MM.1S (cell line): ENCODE data around the gene BCDIN3D.

Source experiments
- DNase-seq: peaks from one replicate; pipeline ENCODE4 v3.0.0-alpha.2; 2015
- H2AFZ ChIP-seq: fragments of 300-600 bp; sonication (generic); 2 replicates; pipeline ENCODE4 v1.6.0; 2016; ENCODE audit warnings: antibody characterized with exemption, low read length
- H3F3A ChIP-seq: fragments of 300-600 bp; sonication (generic); 2 replicates; pipeline ENCODE4 v1.6.1; 2016; ENCODE audit warnings: mild to moderate bottlenecking, antibody characterized with exemption, low read length, moderate library complexity, mixed read lengths; ENCODE audit not compliant: insufficient read depth
- H3K27ac ChIP-seq: fragments of 300-600 bp; sonication (generic); 2 replicates; pipeline ENCODE4 v1.5.1; 2016; ENCODE audit warnings: mild to moderate bottlenecking, low read length
- H3K27me3 ChIP-seq: fragments of 300-600 bp; sonication (generic); replicated peaks from 2 replicates; pipeline ENCODE4 v1.6.0; 2016; ENCODE audit warnings: low read length; ENCODE audit not compliant: insufficient read depth
- H3K36me3 ChIP-seq: fragments of 300-600 bp; sonication (generic); replicated peaks from 2 replicates; pipeline ENCODE4 v1.6.1; 2016; ENCODE audit warnings: mild to moderate bottlenecking, low read length, mixed read lengths; ENCODE audit not compliant: insufficient read depth
- H3K4me1 ChIP-seq: fragments of 300-600 bp; sonication (generic); 2 replicates; pipeline ENCODE4 v1.6.1; 2016; ENCODE audit warnings: low read length, mixed read lengths
- H3K4me2 ChIP-seq: fragments of 300-600 bp; sonication (generic); 2 replicates; pipeline ENCODE4 v1.6.0; 2016; ENCODE audit warnings: low read depth, low read length
- H3K4me3 ChIP-seq: fragments of 300-600 bp; sonication (generic); 2 replicates; pipeline ENCODE4 v1.5.1; 2016; ENCODE audit warnings: low read length, mixed read lengths
- H3K79me2 ChIP-seq: fragments of 300-600 bp; sonication (generic); 2 replicates; pipeline ENCODE4 v1.6.1; 2016; ENCODE audit warnings: mixed run types, low read length, mixed read lengths
- H3K9ac ChIP-seq: fragments of 300-600 bp; sonication (generic); 2 replicates; pipeline ENCODE4 v1.6.1; 2016; ENCODE audit warnings: low read length, mixed read lengths
- H3K9me2 ChIP-seq: fragments of 300-600 bp; sonication (generic); replicated peaks from 2 replicates; pipeline ENCODE4 v1.6.1; 2016; ENCODE audit warnings: mild to moderate bottlenecking, low read length, mixed read lengths; ENCODE audit not compliant: insufficient read depth
- H3K9me3 ChIP-seq: fragments of 300-600 bp; sonication (generic); replicated peaks from 2 replicates; pipeline ENCODE4 v1.6.1; 2016; ENCODE audit warnings: mild to moderate bottlenecking, low read length, mixed read lengths; ENCODE audit not compliant: insufficient read depth
- H4K20me1 ChIP-seq: fragments of 300-600 bp; sonication (generic); 2 replicates; pipeline ENCODE4 v1.6.1; 2016; ENCODE audit warnings: mild to moderate bottlenecking, low read length, moderate library complexity, mixed read lengths; ENCODE audit not compliant: insufficient read depth
- EZH2 ChIP-seq: fragments of 300-600 bp; sonication (generic); optimal IDR thresholded peaks from 2 replicates; pipeline ENCODE3; 2017; ENCODE audit warnings: low read depth, mild to moderate bottlenecking, antibody characterized with exemption, low read length, mixed read lengths
- EZH2phosphoT487 ChIP-seq: fragments of 300-600 bp; sonication (generic); IDR thresholded peaks from 2 replicates; pipeline ENCODE4 v1.6.1; 2018; ENCODE audit warnings: antibody characterized with exemption, low read length
- TF ChIP-seq, protein P1 (sequence below): fragments of 300-600 bp; sonication (generic); IDR thresholded peaks from 2 replicates; pipeline ENCODE4 v1.5.1; 2016; ENCODE audit warnings: antibody characterized with exemption, low read length, mixed read lengths

BCDIN3D gene

DNA sequence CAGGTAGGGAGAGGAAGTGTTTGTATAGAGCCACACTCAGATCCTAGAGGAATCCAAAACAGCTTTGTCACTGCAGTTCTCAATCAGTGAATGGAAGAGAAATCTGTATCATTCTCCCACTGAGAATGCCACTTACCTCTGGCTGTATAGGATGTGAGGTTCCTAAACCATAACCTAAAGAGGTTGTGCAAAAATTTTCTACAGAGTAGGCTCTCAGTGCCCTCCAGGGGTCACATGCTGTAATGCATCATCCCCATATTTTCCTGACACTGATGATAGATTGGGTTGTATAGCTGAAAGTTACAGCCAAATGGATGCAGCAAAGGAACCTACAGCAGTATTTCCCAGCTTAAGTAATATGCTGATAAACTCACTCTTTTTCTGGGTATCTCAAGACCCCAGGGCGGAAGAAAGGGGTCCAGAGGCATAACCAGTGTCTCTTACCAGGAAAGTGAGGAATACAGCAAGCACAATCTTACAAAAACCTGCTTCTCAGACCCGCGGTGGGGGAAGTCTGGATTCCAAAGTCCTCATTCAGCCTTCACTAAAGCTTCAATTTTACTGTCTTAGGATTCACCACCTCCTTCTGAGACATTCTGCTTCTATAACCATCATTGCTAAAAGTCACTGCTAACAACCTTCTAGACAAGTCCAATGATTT, 3.8 kb downstream of the BCDIN3D start:
- Histone ChIP-seq H3K27ac (no peak overlapping the region), H3K9me3 (no peaks in the 10 kb centered on the region), H3K27me3 (no peaks in the 10 kb centered on the region), H4K20me1 (no peaks in the 10 kb centered on the region), H3K9me2 (no peaks in the 10 kb centered on the region), H2AFZ (no peak overlapping the region), H3F3A (peaks cover 16% of the 10 kb centered on the region; the same call in 1 of the 2 replicates), H3K9ac (no peak overlapping the region), H3K36me3 (no peaks in the 10 kb centered on the region), H3K4me1 (peaks cover 19% of the 10 kb centered on the region), H3K4me3 (no peak overlapping the region), H3K4me2 (no peak overlapping the region), H3K79me2 (peaks cover 12% of the 10 kb centered on the region)
- peak; percentile 58 for DNase-seq
- TF ChIP-seq, protein P1, sequence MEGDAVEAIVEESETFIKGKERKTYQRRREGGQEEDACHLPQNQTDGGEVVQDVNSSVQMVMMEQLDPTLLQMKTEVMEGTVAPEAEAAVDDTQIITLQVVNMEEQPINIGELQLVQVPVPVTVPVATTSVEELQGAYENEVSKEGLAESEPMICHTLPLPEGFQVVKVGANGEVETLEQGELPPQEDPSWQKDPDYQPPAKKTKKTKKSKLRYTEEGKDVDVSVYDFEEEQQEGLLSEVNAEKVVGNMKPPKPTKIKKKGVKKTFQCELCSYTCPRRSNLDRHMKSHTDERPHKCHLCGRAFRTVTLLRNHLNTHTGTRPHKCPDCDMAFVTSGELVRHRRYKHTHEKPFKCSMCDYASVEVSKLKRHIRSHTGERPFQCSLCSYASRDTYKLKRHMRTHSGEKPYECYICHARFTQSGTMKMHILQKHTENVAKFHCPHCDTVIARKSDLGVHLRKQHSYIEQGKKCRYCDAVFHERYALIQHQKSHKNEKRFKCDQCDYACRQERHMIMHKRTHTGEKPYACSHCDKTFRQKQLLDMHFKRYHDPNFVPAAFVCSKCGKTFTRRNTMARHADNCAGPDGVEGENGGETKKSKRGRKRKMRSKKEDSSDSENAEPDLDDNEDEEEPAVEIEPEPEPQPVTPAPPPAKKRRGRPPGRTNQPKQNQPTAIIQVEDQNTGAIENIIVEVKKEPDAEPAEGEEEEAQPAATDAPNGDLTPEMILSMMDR: peak; percentile 72
- TF ChIP-seq EZH2: no peak

DNA sequence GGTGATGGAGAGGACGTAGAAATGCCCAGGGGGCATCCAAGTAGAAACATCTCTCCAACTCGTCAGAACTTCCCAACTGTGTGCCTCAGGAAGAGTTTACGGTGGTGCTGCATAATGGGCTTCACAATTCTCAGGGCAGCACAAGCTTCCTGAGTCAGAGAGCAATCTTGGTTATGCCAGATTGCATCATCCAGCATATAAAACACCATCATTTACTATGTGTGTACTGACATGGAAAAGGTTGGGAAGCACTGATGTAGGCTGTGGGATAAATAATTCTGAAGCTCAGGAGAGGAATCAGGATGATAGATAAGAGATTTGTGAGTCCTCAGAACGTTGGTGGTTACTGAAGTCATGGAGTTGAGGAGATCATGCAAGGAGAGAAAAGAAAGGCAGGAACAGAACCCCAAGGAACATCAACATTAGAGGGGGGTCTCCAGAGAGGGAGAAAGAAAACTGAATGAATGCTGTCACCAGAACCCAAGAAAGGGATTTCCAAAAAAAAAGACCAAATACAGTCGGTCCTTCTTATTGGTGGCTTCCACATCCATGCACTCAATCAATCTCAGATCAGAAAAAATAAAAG, 10.0 kb downstream of the BCDIN3D start:
- H4K20me1 ChIP-seq: no peaks in the 10 kb centered on the region
- H3K9me2 ChIP-seq: no peaks in the 10 kb centered on the region
- no peaks in the 10 kb centered on the region for H3K36me3 ChIP-seq
- H3K79me2 ChIP-seq: no peaks in the 10 kb centered on the region
- H2AFZ ChIP-seq: no peak overlapping the region
- no peaks in the 10 kb centered on the region for H3K9me3 ChIP-seq
- H3K4me1 ChIP-seq: peaks cover 12% of the 10 kb centered on the region
- no peaks in the 10 kb centered on the region for H3F3A ChIP-seq
- H3K27me3 ChIP-seq: peaks cover 38% of the 10 kb centered on the region
- DNase-seq: no peak
- H3K4me2 ChIP-seq: no peak overlapping the region
- TF ChIP-seq EZH2phosphoT487 (no peak), EZH2 (no peak)
- no peak overlapping the region for H3K9ac ChIP-seq
- no peak overlapping the region for H3K4me3 ChIP-seq
- no peak overlapping the region for H3K27ac ChIP-seq

DNA sequence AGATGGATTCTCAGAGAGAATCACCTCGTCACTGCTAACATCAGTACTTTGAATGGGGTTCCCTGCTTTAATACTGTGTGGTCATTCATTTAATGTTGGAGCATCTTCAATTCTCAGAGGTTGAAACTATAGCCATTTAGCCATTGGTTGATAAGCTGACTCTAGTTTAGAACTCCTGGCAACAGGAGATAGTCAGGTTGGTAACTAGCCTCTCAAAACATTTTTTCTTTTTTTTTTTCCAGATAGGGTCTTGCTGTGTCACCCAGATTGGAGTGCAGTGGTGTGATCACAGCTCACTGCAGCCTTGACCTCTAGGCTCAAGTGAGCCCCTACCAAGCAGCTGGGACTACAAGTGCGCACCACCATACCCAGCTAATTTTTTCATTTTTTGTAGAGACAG, 11.2 kb downstream of the BCDIN3D start:
- H3K4me2 ChIP-seq: no peak overlapping the region
- peaks cover 48% of the 10 kb centered on the region for H3K27me3 ChIP-seq
- H3K79me2 ChIP-seq: no peaks in the 10 kb centered on the region
- H3K9me2 ChIP-seq: no peaks in the 10 kb centered on the region
- TF ChIP-seq EZH2phosphoT487: no peak
- TF ChIP-seq, protein P1: no peak
- no peak for TF ChIP-seq EZH2
- no peak overlapping the region for H3K9ac ChIP-seq
- H3K4me1 ChIP-seq: peaks cover 12% of the 10 kb centered on the region
- H2AFZ ChIP-seq: no peak overlapping the region
- no peak overlapping the region for H3K27ac ChIP-seq
- H3K4me3 ChIP-seq: no peak overlapping the region
- DNase-seq: no peak
- H3K9me3 ChIP-seq: no peaks in the 10 kb centered on the region
- H3F3A ChIP-seq: no peaks in the 10 kb centered on the region; the same call in 1 of the 2 replicates
- H4K20me1 ChIP-seq: no peaks in the 10 kb centered on the region
- H3K36me3 ChIP-seq: no peaks in the 10 kb centered on the region
